ENCODE data around the gene MMP11. TPM values are rescaled to one million over a fixed set of nuclear protein-coding genes. Genes with fewer than 3 reads are reported as not detected.
A peak's percentile ranks its signal among the peaks of the same experiment; 100 is the strongest.

The MMP11 gene
- total RNA-seq, 1 experiment from 2014 or later = 36.3 TPM

DNA sequence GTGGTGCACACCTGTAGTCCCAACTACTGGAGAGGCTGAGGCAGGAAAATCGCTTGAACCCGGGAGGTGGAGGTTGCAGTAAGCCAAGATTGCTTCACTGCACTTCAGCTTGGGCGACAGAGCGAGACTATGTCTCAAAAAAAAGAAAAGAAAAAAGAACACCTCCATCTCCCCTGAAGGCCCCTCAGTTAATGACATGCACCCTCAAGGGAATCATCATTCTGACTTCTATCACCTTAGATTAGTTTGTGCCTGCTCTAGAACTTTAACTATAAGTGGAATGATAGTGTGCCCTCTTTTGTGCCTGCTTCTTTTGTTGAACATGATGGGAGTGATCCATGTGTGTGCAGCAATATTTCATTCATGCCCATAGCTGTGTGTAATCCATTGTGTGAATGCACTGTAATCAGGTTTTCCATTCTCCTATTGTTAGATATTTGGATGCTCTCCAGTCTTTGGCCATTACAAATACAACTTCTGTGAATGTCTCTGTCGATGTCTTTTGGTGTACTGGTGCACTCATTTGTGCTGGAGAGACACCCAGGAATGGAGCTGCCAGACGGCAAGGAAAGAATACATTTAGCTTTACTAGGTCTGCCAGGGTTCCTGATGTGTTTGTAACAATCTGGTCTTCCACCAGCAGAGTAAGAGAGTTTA is 17.5 kb upstream of the MMP11 start:
- in situ Hi-C loops (cut with HindIII; ENCODE audit: low pct_unique_long_range_greater_than_20kb, low sequenced_read_pairs) = no loop called here
- no peak for DNase-seq (ENCODE audit: low read depth)

- in situ Hi-C loops (cut with HindIII; ENCODE audit: low pct_unique_long_range_greater_than_20kb, low sequenced_read_pairs) = no loop called here
- no peak for DNase-seq (ENCODE audit: low read depth)
Observed at GRCh38 chr22:23755711-23756110, 16.9 kb upstream of the MMP11 start.

- no peak for DNase-seq (ENCODE audit: low read depth)
- in situ Hi-C loops (cut with HindIII; ENCODE audit: low pct_unique_long_range_greater_than_20kb, low sequenced_read_pairs) = no loop called here
Observed at GRCh38 chr22:23756891-23757290, 15.8 kb upstream of the MMP11 start.

- in situ Hi-C loops (cut with HindIII; ENCODE audit: low pct_unique_long_range_greater_than_20kb, low sequenced_read_pairs) = no loop called here
- DNase-seq (ENCODE audit: low read depth) = no peak
Observed at GRCh38 chr22:23759566-23759965, 13.1 kb upstream of the MMP11 start.

GRCh38 chr22:23760056-23760455 is 12.6 kb upstream of the MMP11 start:
- DNase-seq (ENCODE audit: low read depth) = no peak
- in situ Hi-C loops (cut with HindIII; ENCODE audit: low pct_unique_long_range_greater_than_20kb, low sequenced_read_pairs) = no loop called here

DNA sequence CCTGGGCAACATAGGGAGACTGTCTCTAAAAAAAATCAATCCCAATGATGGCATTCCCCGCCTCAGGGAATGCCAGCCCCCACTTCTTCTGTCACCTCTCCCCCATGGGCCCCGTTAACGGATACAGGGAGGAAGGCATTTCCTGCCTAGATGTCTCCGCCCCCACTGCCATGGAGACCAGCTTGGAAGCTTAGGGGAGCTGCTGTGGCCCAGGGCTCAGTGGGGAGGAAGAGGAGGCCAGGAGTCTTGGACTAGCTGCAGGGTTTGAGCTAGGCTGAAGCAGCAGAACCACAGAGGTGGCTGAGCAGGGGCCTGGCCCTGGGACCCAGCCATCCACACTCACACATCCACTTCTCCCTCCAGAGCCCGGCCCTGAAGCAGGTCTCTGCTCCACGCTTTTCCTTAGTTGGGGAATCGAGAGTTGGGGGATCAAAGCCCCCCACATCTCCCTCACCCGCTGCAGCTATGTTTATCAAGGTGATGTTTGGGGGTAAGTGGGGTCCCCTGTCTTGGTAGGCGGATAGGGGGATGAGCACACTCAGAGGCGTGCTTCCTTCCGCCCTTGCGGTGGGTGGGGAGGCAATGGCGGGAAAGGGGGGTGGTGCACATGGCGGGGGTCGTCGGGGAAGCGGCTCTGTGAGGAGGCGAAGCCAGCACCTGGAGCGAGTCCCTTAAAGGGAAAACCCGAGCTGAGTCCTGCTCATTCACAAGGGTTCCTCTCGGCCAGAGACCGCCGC is 9.6 kb upstream of the MMP11 start, which contains the start of gene C22orf15:
Gene C22orf15 (plus strand): TSS at position 149 of the 737 bp plus-strand sequence. CDS start 317 bp downstream, at position 466.
- in situ Hi-C loops (cut with HindIII; ENCODE audit: low pct_unique_long_range_greater_than_20kb, low sequenced_read_pairs) = no loop called here
- no peak for DNase-seq (ENCODE audit: low read depth)

DNA sequence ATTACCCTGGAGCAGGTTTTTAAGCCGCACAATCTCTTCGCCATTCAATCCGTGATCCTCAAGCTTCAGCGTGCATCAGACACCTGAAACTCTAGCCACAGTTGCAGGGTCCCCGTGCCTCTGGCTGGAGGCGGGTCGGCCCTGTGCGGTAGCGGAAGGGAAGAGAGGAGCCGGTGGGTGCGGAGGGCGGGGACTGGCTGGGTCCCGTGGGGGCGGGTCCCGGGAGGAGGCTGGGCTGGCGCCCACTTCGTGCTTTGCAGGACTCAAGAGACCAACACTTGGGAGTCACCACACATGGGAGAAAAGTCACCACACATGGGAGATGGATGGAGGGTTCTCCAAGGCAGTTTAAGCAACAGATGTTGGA is 9.1 kb upstream of the MMP11 start:
- no peak for DNase-seq (ENCODE audit: low read depth)
- in situ Hi-C loops (cut with HindIII; ENCODE audit: low pct_unique_long_range_greater_than_20kb, low sequenced_read_pairs) = no loop called here

GRCh38 chr22:23763954-23764353 is 8.7 kb upstream of the MMP11 start:
- in situ Hi-C loops (cut with HindIII; ENCODE audit: low pct_unique_long_range_greater_than_20kb, low sequenced_read_pairs) = no loop called here
- DNase-seq (ENCODE audit: low read depth) = no peak

GRCh38 chr22:23764899-23765881 is 7.5 kb upstream of the MMP11 start:
- in situ Hi-C loops (cut with HindIII; ENCODE audit: low pct_unique_long_range_greater_than_20kb, low sequenced_read_pairs) = no loop called here
- no peak for DNase-seq (ENCODE audit: low read depth)

GRCh38 chr22:23767303-23767672 is 5.4 kb upstream of the MMP11 start:
- in situ Hi-C loops (cut with HindIII; ENCODE audit: low pct_unique_long_range_greater_than_20kb, low sequenced_read_pairs) = no loop called here

DNA sequence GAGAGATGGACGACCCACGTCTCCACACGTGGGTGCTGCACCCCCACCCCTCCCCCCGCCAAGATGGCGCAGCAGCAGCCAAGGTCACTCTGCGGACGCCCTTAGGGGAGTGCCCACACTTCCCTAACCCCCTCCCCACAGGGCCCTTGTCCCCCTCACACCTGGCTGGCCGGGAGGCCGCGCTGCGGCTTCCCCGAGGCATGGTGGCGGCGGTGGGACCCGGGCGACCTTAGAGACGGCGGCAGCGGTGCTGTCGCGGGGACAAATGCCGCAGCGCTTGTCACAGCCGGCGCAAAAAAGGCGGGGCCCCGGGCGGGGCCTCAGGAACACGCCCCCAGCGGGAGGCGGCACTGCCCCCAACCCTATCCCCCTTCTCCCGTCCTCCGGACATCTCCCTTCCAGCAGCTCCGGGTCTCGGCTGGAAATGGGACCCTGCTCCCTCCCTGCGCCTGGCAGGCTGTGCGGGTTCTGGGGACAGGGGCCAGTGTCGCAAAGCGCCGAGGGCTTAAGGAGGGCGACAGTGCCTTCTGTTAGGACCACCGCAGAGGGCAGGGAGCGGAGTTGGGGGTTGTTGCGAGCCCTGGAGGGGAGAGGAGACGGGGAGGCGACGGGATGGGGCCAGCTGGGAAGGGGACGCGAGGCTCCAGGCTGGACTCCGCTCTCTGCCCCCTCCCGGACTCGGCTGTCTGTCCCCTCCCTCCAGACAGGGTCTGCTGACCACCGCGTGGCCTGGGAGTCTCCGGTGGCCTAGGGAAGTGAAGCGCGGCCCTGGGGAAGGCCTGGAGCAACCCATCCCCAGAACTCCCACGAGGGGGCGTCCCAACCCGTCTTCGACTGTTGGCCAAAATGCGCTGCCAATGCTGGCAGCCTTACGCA is 4.7 kb upstream of the MMP11 start, which contains the start of gene CHCHD10:
Gene CHCHD10 (minus strand): TSS at position 300 of the 876 bp plus-strand sequence. CDS start 98 bp downstream, at position 202.
- DNase-seq (ENCODE audit: low read depth) = peak; percentile 67
- in situ Hi-C loops (cut with HindIII; ENCODE audit: low pct_unique_long_range_greater_than_20kb, low sequenced_read_pairs) = no loop called here

More at GRCh38 chr22:23767303-23767672, 5.4 kb upstream of the MMP11 start:
- no peak for DNase-seq (ENCODE audit: low read depth)

DNA sequence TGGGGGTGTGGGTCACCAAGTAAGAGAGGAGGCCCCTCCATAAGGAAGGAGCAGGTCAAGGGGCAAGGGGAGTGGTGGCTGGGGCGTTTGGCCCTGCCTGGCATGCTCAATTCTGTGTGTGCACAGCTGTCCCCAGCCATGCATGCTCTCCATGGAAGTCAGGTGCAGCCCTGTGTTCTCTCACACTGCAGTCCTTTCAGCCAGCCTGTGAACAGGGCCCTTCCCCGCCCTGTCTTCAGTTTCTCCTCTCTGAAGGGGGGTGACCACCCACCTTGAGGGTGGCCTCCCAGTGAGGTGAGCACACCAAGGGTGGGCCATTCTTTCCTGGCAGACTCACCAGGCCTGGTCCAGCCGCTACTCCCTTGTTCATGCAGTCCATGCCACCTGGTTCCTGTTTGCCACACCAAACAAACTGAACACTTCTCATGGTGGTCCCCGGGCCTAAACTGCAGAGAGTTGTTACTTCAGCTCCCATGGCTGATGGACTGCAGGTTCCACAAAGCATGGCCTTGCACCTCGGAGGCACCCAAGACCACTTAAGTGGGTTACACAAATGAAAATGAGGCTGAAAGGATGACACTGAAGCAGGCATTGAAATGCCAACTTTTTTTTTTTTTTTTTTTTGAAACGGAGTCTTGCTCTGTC is 3.2 kb upstream of the MMP11 start:
- DNase-seq (ENCODE audit: low read depth) = no peak
- in situ Hi-C loops (cut with HindIII; ENCODE audit: low pct_unique_long_range_greater_than_20kb, low sequenced_read_pairs) = no loop called here

DNA sequence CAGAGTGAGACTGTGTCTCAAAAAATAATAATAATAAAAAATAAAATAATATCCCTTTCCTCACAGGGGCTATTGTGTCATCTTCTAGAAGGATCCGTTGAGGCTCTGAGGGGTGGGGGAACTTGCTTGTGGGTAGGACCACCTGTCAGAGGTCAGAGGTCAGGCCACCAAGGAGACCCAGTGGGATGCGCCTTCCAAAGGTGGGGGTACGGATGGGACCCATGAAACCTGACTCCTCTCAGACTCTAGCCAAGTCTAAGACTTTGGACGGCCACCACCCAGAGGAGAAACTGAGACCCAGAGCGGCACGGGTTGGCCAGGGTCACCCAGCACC is 367 bp upstream of the MMP11 start:
- DNase-seq (ENCODE audit: low read depth) = no peak
- in situ Hi-C loops (cut with HindIII; ENCODE audit: low pct_unique_long_range_greater_than_20kb, low sequenced_read_pairs) = no loop called here

GRCh38 chr22:23773483-23774113 is 949 bp downstream of the MMP11 start:
- DNase-seq (ENCODE audit: low read depth) = no peak
- in situ Hi-C loops (cut with HindIII; ENCODE audit: low pct_unique_long_range_greater_than_20kb, low sequenced_read_pairs) = no loop called here

- in situ Hi-C loops (cut with HindIII; ENCODE audit: low pct_unique_long_range_greater_than_20kb, low sequenced_read_pairs) = no loop called here
- DNase-seq (ENCODE audit: low read depth) = no peak
Observed at GRCh38 chr22:23774114-23774921, 1.7 kb downstream of the MMP11 start.

- in situ Hi-C loops (cut with HindIII; ENCODE audit: low pct_unique_long_range_greater_than_20kb, low sequenced_read_pairs) = no loop called here
- peak; percentile 55 for DNase-seq (ENCODE audit: low read depth)
Observed at GRCh38 chr22:23774922-23775436, 2.3 kb downstream of the MMP11 start.
